ENCODE results near the gene EFHD2.
"Not testable (repeated sequence)": the region's sequence is repeated elsewhere in the genome, so short reads cannot be mapped to it uniquely, and the experiment has no call there.

EFHD2 gene

DNA sequence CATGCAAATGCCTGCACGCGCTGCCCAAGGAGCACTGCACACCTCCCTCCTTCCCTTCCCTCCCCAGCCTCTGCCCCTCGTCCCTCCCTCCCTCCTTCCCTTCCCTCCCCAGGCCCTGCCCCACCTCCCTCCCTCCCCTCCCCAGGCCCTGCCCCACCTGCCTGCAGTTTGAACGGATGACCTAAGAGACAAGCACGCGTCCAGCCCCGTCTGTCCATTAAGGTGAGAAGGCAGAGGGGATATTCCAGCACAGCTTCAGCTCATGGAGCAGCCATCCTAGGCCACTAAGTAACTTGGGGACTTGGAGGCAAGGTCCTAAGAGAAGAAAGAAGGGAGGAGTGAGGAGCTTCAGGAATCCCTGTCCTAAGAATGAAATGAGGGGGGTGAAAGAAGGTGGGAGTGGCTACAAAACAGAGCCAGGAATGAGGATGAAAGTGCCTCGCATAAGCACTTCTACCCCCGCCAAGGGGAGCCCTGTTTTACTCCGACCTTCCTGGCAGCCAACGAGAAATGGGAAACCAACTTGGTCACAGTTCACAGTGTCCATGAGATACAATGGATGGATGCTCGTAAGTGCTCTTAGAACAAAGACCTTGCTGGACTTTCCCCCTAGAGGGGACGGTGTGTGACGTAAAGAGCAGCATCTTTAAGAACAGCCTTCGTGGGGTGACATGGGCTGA, 21.3 kb upstream of the EFHD2 start:
- no peak for DNase-seq (ENCODE audit: low read depth)

DNA sequence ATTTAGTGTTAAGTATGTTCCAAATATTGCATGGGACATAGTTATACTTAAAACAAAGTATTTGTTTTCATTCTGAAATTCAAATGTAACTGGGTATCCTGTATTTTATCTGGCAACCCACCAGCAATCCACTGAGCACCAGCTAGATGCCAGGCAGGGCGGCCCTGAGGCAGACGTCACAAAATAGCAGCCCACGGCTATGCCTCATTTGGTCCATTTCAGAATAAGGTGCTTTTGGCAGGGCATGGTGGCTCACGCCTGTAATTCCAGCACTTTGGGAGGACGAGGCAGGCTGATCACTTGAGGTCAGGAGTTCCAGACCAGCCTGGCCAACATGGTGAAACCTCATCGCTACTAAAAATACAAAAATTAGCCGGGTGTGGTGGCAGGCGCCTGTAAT, 19.9 kb upstream of the EFHD2 start:
- not testable (repeated sequence) for DNase-seq (ENCODE audit: low read depth)

DNA sequence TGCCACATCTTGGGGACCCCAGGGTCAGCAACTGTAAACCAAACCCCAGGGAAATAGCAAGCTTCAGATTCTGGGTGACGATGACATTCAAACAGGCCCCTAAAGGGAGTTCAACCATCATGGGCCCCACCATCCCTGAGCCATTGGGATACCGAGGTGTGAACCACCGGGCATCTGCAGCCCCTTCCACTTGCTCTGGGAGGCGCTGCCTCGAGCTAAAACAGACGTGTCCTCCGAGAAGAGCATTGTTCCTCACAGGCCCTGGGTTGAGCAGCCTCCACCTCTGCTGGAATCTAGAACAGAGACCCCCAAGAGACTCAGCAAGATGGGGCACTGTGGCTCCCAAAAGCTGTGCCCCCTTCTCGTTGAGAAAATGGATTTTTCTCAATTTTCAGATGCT, 19.0 kb upstream of the EFHD2 start:
- DNase-seq (ENCODE audit: low read depth) = no peak

DNA sequence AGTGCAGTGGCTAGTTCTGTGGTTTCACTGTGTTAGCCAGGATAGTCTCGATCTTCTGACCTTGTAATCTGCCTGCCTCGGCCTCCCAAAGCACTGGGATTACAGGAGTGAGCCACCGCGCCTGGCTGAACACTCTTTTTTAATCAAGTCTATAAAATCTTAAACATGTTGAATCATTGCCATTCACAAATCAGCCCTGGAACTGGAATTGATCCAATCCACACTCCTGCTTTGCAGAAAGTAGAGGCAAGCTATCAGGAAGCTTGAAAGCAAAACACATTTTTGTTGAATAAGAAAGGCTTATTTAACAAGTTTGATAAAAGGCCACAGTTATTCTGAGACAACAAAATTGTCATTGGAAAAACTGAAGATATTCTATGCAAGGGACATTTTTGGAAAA, 18.3 kb upstream of the EFHD2 start:
- no peak for DNase-seq (ENCODE audit: low read depth)

DNA sequence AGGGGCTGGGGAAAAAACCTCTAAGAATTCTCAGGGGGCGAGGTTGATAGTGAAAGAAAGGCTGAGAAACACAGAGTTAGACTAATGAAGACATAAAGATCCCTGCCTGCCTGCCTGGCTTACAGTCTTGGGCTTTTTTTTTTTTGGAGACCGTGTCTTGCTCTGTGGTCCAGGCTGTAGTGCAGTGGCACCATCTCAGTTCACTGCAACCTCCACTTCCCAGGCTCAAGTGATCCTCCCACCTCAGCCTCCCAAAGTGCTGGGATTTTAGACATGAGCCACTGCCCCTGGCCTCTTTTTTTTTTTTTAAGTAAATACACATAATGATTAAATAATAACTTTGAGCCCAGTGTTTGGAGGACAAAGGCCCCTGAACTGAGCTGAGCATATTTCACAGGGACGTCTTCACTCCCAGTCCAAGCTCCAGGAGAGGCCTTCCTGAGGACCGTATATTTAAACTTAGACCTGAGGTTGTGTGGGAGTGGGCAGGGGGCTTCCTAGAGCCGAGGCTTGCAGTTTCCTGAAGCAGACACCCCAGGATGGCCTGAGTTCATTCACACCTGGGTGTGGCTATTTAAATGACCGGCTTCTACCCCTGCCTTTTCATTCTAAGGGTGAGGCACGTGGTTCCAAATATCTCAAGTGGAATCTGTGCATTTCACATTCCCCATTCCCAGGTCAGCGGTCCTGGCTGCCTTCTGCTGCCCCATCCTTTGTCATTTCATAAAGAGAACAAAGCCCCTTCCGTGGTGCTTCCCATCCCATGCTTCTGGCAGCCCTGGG, 16.0 kb upstream of the EFHD2 start:
- no peak for DNase-seq (ENCODE audit: low read depth)

DNA sequence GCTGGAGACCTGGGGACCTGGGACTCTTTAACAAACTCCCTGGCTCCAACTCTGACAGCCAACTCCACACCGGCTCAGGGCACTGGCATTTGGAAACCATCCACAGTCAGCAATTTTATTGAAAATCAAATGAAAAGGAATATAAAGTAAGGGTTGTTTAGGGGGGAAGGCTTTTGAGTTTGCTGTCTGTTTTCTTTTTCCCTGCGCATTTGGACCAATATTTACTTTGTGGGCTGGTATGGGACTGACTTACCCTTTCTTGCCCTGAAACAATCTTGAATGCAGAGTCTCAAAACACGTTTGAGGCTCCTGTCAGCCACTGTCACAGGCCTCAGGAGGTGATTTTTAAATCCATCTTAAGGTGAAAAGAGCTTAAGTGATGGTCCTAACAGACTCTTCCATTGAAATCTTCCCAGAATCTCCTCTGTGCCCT, 15.4 kb upstream of the EFHD2 start:
- DNase-seq (ENCODE audit: low read depth) = no peak

DNA sequence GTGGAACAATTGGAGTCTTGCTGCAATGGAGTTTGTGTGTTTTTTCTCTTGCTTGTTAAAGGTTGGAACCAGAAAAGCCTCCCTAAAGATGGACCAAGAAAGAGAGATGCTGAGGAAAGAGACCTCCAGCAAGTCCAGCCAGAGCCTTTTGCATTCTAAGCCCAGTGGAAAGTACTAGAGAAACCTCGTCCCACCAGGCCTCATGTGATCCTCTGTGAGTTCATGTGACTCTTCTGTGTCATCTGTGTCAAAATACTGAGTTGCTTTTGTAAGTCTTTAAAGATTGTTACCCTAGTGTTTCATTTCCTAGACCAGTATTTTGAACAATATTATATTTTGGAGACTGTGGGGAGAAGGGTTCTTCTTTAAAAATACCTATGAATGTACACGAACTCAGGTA, 12.5 kb upstream of the EFHD2 start:
- no peak for DNase-seq (ENCODE audit: low read depth)

DNA sequence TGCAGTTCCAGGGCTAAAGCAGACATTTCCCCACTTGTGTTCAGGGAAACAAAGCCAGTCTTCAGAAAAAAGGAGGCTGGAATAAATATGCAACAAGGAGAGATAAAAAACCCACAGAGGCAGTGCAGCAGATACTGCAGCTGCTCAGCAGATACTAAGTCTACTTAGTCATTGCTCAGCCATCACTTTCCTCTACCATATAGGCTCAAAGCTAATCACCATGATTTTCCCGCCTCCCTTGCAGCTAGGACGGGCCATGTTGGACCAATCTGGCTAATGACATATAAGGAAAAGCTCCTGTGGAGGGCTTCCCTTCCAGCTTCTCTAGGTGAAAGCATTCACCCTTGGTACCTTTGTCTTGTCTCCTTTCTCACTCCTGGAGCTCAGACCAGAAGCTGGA, 10.0 kb upstream of the EFHD2 start:
- no peak for DNase-seq (ENCODE audit: low read depth)

DNA sequence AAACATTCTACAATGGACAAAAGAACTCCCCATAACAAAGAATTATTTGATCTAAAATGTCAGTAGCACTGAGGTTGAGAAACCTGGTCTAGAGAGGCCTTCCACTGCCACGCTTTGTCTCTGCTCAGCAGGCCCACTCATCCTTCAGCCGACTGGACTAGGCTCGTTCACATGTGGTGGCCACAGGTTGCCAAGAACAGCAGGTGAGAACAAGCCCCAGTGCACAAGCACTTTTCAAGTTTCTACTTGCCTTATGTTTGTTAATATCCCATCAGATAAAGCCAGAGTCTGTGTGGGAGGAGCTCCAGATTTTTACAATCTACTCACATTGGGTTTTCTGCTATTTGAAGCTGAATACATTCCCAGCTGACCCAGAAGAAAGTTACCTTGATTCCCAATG, 9.1 kb upstream of the EFHD2 start:
- DNase-seq (ENCODE audit: low read depth) = no peak

DNA sequence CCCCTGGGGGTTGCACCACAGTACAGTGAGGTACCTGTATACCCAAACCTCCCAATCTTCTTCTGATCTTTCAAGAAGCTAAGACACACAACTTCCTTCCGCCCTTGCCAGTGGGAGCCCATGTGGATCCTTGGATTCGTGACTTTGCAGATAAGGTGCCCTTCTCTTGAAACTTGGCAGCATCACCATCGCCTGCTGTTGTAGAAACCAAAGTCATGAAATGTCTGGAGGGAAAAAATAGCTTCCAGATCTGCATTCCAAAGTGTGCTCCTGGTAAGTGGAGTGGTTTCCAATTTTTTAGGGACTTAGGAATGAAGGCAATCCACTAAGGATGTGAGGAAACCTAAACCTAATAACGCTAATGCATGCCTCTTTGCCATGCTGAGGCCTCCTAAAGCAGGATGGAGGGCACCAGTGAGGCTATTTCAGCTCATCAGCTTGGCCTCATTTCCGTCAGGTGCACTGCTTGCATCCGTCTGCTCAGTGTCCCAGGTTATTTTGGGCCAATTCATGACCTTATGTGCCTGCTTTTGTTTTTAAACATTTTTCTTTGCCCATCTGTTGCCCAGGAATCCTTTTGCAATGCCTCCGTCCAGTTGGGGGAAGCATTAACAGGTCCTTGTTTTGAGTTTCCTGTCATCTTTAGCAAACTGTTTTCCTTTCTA, 8.2 kb upstream of the EFHD2 start:
- DNase-seq (ENCODE audit: low read depth) = no peak

DNA sequence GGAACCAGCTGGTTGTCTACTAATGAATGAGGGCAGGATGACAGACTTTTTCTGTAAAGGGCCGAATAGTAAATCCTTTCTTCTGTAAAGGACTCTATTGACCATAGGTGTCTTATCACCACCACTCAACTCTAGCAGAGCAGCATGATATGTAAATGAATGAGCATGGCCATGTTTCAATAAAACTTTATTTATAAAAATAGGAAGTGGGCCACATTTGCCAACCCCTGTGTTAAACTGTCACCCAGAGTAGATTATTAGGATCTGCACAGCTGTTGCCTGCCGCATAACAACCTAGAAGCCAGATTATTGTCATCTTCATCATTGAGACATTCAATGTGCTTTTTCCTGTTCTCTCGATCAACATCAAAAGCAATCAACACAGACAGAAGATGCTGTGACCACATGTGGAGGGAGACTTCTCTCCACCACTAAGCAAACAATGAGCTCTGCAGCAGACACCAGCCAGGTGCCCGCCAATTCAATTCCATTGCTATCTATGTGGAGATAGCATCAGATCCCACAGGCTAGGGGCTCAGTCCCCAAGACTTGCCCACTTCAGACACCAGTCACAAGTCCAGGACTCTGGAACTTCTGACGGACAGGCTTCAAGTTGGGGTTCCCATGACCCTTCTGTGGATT, 6.8 kb upstream of the EFHD2 start:
- no peak for DNase-seq (ENCODE audit: low read depth)

DNA sequence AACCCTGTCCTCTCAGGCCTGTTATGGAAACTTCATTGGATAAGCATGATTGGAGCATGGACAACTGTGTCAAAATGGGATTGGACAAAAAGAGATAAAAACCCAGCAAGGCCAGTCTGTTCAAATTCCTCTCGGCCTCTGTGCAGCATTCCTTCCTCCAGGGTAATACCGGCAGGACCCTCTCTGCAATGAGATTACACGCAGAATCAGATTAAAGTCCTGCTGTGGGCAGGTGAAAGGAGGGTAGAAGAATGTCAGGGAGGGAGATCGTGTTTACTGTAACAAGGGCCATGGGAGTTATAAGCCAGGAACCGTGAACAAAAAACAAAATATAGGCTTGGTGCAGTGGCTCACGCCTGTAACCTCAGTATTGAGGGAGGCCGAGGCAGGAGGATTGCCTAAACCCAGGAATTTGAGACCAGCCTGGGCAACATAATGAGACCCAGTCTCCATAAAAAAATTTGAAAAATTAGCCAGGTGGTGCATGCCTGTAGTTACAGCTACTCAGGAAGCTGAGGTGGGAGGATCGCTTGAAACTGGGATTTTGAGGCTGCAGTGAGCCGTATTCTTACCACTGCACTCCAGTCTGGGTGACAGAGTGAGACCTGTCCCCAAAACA, 5.6 kb upstream of the EFHD2 start:
- no peak for DNase-seq (ENCODE audit: low read depth)

DNA sequence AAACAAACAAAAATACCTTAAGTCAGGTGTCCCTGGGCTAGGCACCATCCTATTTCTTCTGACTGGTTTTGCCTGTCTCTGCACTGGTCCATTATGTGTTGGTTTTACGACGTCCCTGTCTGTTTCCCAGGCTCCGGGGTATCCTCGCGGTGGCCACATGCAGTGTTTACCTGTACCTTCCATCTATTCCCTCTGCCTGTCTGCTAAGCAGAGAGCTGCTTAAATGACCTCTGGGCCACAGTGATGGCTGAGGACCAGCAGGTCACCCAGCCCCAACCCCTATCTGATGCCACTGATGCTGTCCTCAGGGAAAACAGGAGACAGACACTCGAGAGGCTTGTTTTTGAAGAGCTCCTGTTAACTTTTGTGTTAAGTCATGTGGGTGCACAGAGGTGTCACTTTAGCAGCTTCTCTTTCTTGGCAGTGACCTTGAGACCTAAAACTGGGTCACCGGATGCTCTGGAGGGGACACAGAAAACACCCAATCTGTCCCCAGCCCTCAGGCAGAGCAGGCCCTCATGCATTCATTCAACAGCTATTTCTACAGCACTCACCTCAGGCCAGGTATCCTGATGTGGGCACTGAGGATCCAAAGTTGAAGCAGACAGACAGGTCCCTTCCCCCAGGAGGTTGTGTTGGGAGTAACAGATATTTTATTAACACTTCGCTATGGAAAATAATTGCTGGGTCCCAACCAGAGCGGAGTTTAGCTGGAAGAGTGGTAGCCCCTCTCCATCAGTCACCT, 4.4 kb upstream of the EFHD2 start:
- DNase-seq (ENCODE audit: low read depth) = no peak

DNA sequence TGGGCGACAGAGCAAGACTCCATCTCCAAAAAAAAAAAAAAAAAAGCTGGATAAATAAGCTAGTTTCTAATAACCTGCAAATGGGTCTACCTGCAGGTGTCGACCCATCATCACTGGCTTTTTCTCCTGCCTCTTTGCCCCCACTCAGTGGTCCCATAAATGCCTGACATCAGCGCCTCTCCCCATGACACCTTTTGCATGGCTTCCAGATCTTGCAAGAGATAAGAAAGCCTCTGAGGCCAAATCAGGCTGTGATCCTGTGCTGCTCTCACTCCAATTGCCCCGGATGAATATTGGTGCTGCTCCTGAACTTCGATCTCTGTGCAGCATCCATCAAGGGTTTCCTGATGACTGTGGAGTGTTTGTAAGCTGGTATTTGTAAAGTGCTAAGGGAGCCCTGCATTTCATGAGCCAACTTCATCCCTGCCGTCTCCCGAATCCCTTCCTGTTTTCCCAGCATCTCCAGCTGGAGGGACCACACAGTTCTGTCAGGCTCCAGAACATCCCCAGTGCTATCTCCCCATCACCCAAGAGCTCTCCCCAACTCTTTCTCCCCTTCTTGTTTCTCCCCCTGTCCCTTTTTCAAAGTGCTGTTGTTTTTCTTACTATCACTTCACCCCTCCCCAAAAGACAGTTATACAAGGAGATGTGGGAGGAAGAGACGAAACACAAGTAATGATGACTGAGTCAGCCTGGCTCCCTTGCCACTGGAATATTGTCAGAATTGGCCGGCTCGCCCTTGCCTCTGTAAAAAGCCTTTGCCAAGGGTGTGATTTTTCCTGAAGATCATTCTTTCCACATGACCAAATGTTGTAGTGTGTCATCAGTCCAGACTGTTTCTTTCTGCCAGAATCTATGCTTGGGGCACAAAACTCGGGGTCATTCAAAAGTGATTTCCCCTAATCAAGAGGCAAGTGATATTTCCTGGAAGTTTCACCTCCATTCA, 2.8 kb upstream of the EFHD2 start:
- DNase-seq (ENCODE audit: low read depth) = peak; percentile 87

DNA sequence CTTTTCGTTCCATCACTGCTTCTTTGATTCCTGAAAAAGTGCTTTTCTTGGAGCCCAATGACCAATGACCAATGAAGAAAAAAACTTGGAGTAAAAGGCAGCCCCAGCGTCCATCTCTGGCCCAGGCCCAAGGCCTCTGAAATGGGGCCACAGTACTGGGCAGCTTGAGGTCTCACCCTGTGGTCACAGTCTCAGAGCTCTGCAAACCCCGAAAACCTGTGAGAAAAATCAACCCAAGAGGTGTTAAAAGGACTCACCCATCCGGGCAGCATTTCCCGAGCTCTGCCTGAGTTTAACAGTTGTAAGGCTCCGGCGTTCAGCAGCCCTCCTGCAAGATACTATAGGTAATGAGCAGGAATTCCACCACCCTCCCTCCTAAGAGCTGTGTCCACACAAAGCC, 2.1 kb upstream of the EFHD2 start:
- no peak for DNase-seq (ENCODE audit: low read depth)

DNA sequence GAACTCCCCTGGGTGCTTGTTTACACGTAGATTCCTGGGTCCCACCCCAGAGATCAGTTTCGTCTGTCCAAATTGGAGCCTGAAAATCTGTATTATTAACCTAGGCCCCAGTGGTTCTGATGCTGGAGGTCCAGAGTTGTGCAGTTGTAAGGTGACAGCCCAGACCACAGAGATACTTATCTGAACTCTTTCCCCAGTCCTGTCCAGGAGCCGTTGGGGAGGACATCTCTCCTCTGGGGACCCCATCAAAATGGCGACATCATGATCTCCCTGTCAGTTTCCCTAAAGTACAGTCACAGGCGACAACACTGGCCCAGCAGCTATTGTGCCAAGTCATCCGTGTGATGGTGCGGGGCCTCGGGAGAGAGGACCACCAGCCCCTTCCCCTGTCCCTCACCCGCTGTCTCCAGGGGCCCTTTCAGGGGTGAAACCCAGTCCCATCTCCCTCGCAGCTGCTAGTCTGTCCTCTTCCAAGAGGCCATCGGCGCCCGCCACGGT, 749 bp upstream of the EFHD2 start:
- no peak for DNase-seq (ENCODE audit: low read depth)

DNA sequence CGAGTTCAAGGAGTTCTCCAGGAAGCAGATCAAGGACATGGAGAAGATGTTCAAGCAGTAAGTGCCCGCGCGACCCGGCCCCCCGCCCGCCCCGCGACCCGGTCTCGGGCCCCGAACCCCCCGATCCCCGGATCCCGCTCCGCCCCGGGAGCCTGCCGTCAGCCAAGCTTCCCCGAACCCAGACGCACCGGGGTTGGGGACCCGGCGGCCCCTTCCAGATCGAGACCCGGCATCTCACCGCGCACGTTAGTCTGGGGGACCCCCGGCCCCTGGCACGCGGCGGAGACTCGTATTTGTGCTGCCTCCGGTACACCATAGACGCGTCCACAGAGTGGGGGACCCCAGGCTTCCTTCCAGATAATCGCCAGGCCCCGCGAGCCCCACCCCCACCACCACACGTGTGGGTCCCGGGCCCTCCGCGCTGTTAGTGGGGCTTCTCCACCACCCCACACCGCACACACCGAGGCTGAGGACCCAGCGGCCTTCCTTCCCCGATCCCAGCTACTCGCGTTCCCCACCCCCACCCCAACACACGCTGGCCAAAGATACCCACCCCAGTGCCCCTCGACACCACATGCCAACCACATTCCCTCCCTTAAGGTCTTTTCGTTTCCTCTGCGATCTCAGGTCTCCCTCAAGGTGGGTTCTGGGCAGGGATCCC, 665 bp downstream of the EFHD2 start:
- DNase-seq (ENCODE audit: low read depth) = no peak

DNA sequence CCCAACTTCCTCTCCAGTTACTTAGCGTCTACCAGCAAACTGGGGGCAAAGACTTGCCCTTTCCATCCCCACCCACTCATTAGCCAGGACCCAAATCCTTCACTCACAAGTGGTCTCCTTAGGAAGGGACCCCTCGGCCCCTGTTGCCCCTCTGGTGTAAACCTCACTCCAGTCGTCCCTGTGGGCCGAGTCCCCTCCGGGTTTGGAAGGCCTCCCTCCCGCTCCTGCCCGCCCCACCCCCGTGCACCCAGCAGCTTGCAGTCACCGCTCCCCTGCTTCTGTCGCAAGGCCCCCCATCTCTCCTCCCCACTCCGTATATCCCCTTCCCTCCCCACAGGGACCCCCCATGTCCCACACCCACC, 1.2 kb downstream of the EFHD2 start:
- no peak for DNase-seq (ENCODE audit: low read depth)

DNA sequence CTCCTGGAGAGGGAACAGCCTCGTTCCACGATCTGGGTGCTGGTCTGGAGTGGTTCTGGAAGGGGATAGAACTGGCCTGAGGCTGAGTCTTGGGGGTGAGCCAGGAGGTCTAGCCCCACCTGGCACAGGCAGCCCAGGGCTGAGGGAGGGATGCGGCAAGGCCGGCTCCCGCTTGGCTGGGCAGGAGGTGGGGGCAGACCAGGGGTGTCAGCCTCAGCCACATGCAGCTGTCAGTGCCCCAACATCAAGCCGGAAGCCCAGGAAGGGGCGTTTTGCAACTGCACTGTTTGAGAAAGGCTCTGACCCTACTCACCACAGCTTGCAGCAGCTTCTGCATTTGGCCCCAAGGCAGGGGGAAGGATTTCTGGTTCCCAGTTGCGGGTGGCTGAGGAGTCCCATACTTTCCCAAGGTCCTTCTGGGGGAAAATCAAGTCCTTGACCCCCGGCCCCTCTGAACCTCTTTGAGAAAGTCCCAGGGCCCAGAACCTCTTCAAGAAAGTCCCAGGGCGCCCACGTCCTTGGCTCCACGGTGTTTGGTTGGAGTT, 2.0 kb downstream of the EFHD2 start:
- DNase-seq (ENCODE audit: low read depth) = peak; percentile 25
